ENCODE measurements around the gene PDCL2.
"Not testable (repeated sequence)": the region's sequence is repeated elsewhere in the genome, so short reads cannot be mapped to it uniquely, and the experiment has no call there.

PDCL2 gene

GRCh38 chr4:55588160-55588559 is 3.9 kb downstream of the PDCL2 start:
- DNase-seq (ENCODE audit: low read depth) = no peak

GRCh38 chr4:55582773-55583172 is 9.3 kb downstream of the PDCL2 start:
- not testable (repeated sequence) for DNase-seq (ENCODE audit: low read depth)

GRCh38 chr4:55578341-55579010 is 13.6 kb downstream of the PDCL2 start:
- no peak for DNase-seq (ENCODE audit: low read depth)

- DNase-seq (ENCODE audit: low read depth) = no peak
These were observed 16.5 kb downstream of the PDCL2 start for GRCh38 chr4:55575513-55575912.

- no peak for DNase-seq (ENCODE audit: low read depth)
These were observed 17.8 kb downstream of the PDCL2 start for GRCh38 chr4:55574252-55574651.

GRCh38 chr4:55571806-55572205 is 20.2 kb downstream of the PDCL2 start:
- DNase-seq (ENCODE audit: low read depth) = no peak

GRCh38 chr4:55568905-55569504 is 23.0 kb downstream of the PDCL2 start:
- DNase-seq (ENCODE audit: low read depth) = no peak

GRCh38 chr4:55561889-55562288 is 30.2 kb downstream of the PDCL2 start:
- no peak for DNase-seq (ENCODE audit: low read depth)

- DNase-seq (ENCODE audit: low read depth) = no peak
These were observed 31.9 kb downstream of the PDCL2 start for GRCh38 chr4:55560096-55560495.

GRCh38 chr4:55554453-55555030 is 37.5 kb downstream of the PDCL2 start:
- DNase-seq (ENCODE audit: low read depth) = no peak

- DNase-seq (ENCODE audit: low read depth) = no peak
These were observed 38.4 kb downstream of the PDCL2 start for GRCh38 chr4:55553441-55554201.

- not testable (repeated sequence) for DNase-seq (ENCODE audit: low read depth)
These were observed 40.1 kb downstream of the PDCL2 start for GRCh38 chr4:55551964-55552363.

GRCh38 chr4:55549888-55550287 is 42.2 kb downstream of the PDCL2 start:
- DNase-seq (ENCODE audit: low read depth) = no peak

- DNase-seq (ENCODE audit: low read depth) = no peak
These were observed 44.1 kb downstream of the PDCL2 start for GRCh38 chr4:55547918-55548317.

- DNase-seq (ENCODE audit: low read depth) = no peak
These were observed 44.6 kb downstream of the PDCL2 start for GRCh38 chr4:55547466-55547770.

- DNase-seq (ENCODE audit: low read depth) = peak; percentile 72
These were observed 45.1 kb downstream of the PDCL2 start, which contains the start of gene CLOCK for GRCh38 chr4:55546756-55547465. Gene CLOCK, minus strand, starts transcription at chr4:55546909. Its CDS starts 64,124 bp downstream, at chr4:55482785.

- DNase-seq (ENCODE audit: low read depth) = no peak
These were observed 45.6 kb downstream of the PDCL2 start for GRCh38 chr4:55546506-55546755.

GRCh38 chr4:55545641-55546505 is 46.2 kb downstream of the PDCL2 start:
- peak; percentile 39 for DNase-seq (ENCODE audit: low read depth)

GRCh38 chr4:55545151-55545550 is 46.9 kb downstream of the PDCL2 start:
- DNase-seq (ENCODE audit: low read depth) = no peak

GRCh38 chr4:55543858-55544257 is 48.2 kb downstream of the PDCL2 start:
- no peak for DNase-seq (ENCODE audit: low read depth)

GRCh38 chr4:55540271-55540670 is 51.8 kb downstream of the PDCL2 start:
- no peak for DNase-seq (ENCODE audit: low read depth)

- no peak for DNase-seq (ENCODE audit: low read depth)
These were observed 52.4 kb downstream of the PDCL2 start for GRCh38 chr4:55539658-55540057.
